Mesendoderm (in vitro differentiated cells): ENCODE results near the gene KDSR.

Experiments
- DNase-seq: peaks from one replicate; pipeline ENCODE4 v3.0.0; 2013
- H2AK5ac ChIP-seq: 2 replicates; pipeline ENCODE4 v1.6.1; 2013; ENCODE audit warnings: low read length, inconsistent platforms
- H2BK120ac ChIP-seq: 2 replicates; pipeline ENCODE4 v1.6.1; 2013; ENCODE audit warnings: low read depth, mild to moderate bottlenecking, low read length, moderate library complexity, mixed read lengths
- H2BK15ac ChIP-seq: replicated peaks from 2 replicates; pipeline ENCODE4 v1.6.1; 2013; ENCODE audit warnings: low read depth, mild to moderate bottlenecking, moderate library complexity
- H2BK5ac ChIP-seq: 2 replicates; pipeline ENCODE4 v1.6.1; 2013; ENCODE audit warnings: low read length, inconsistent platforms
- H3K18ac ChIP-seq: 2 replicates; pipeline ENCODE4 v1.6.1; 2013; ENCODE audit warnings: mild to moderate bottlenecking, low read length, mixed read lengths
- H3K23ac ChIP-seq: one replicate; pipeline ENCODE4 v1.6.1; 2013; ENCODE audit warnings: low read length
- H3K27ac ChIP-seq: 2 replicates; pipeline ENCODE4 v1.5.1; 2013; ENCODE audit warnings: low read depth, mild to moderate bottlenecking, inconsistent platforms, low read length, moderate library complexity
- H3K27me3 ChIP-seq: 2 replicates; pipeline ENCODE4 v1.6.1; 2013; ENCODE audit warnings: low read length, control low read depth, mild to moderate bottlenecking, inconsistent platforms; ENCODE audit not compliant: insufficient read depth, poor library complexity
- H3K36me3 ChIP-seq: 2 replicates; pipeline ENCODE4 v1.6.1; 2013; ENCODE audit warnings: low read length, inconsistent platforms; ENCODE audit not compliant: control insufficient read depth, insufficient read depth
- H3K4ac ChIP-seq: one replicate; pipeline ENCODE4 v1.6.1; 2013; ENCODE audit warnings: low read depth, mild to moderate bottlenecking, low read length, moderate library complexity
- H3K4me1 ChIP-seq: 2 replicates; pipeline ENCODE4 v1.6.1; 2013; ENCODE audit warnings: low read depth, low read length, inconsistent platforms; ENCODE audit not compliant: control insufficient read depth
- H3K4me2 ChIP-seq: 2 replicates; pipeline ENCODE4 v1.6.1; 2013; ENCODE audit warnings: low read length
- H3K4me3 ChIP-seq: 2 replicates; pipeline ENCODE4 v1.5.1; 2013; ENCODE audit warnings: mild to moderate bottlenecking, low read length
- H3K56ac ChIP-seq: one replicate; pipeline ENCODE4 v1.6.1; 2013; ENCODE audit warnings: low read length
- H3K79me1 ChIP-seq: 2 replicates; pipeline ENCODE4 v1.6.1; 2013; ENCODE audit warnings: low read length, inconsistent platforms
- H3K79me2 ChIP-seq: 2 replicates; pipeline ENCODE4 v1.6.1; 2013; ENCODE audit warnings: mild to moderate bottlenecking, low read length; ENCODE audit not compliant: control insufficient read depth, insufficient read depth
- H3K9ac ChIP-seq: 2 replicates; pipeline ENCODE4 v1.6.1; 2013; ENCODE audit warnings: low read length, inconsistent platforms
- H4K5ac ChIP-seq: one replicate; pipeline ENCODE4 v1.6.1; 2013; ENCODE audit warnings: low read length
- H4K8ac ChIP-seq: one replicate; pipeline ENCODE4 v1.6.1; 2013; ENCODE audit warnings: low read depth, mild to moderate bottlenecking, control low read depth, low read length, moderate library complexity
- WGBS: extraction: QIAGEN DNeasy Blood & Tissue Kit; methylation state at CpG from one replicate; pipeline ENCODE4 v1.1.7; 2013; ENCODE audit warnings: low lambda C conversion rate, missing lambda C conversion rate; ENCODE audit not compliant: insufficient coverage; ENCODE audit errors: extremely low coverage; 5-methylcytosine and 5-hydroxymethylcytosine counted together

Gene KDSR

DNA sequence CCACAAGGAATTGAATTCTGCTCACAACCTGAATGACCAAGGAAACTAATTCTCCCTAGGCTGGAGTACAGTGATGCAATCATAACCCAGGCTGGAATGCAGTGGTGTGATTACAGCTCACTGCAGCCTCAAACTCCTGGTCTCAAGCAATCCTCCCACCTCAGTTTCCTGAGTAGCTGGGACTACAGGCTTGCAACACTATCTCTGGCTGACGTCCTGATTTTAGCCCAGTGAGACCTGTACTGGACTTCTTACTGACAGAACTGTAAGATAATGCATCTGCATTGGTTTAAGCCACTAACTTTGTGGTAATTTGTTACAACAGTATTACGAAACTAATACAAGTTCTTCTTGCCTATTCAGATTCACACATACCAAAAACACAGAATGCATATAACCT lies 9.5 kb upstream of the KDSR start:
- no peak for DNase-seq
- H2BK5ac ChIP-seq, result no peak overlapping the region
- H3K18ac ChIP-seq, result no peak overlapping the region
- H3K56ac ChIP-seq, result no peak overlapping the region
- H3K27me3 ChIP-seq, result no peaks in the 10 kb centered on the region
- no peak overlapping the region for H4K8ac ChIP-seq
- no peak overlapping the region for H3K9ac ChIP-seq
- no CpG with 5 or more reads among the region's 2 CpGs for WGBS
- H3K4me1 ChIP-seq, result no peaks in the 10 kb centered on the region
- H3K4me2 ChIP-seq, result no peak overlapping the region
- H3K27ac ChIP-seq, result no peak overlapping the region
- no peak overlapping the region for H4K5ac ChIP-seq
- H3K4ac ChIP-seq, result no peak overlapping the region
- no peak overlapping the region for H3K23ac ChIP-seq
- H3K36me3 ChIP-seq, result no peaks in the 10 kb centered on the region
- no peaks in the 10 kb centered on the region for H3K79me1 ChIP-seq
- no peak overlapping the region for H3K4me3 ChIP-seq
- no peak overlapping the region for H2BK120ac ChIP-seq
- H2BK15ac ChIP-seq, result no peak overlapping the region
- H2AK5ac ChIP-seq, result no peak overlapping the region
- no peaks in the 10 kb centered on the region for H3K79me2 ChIP-seq

DNA sequence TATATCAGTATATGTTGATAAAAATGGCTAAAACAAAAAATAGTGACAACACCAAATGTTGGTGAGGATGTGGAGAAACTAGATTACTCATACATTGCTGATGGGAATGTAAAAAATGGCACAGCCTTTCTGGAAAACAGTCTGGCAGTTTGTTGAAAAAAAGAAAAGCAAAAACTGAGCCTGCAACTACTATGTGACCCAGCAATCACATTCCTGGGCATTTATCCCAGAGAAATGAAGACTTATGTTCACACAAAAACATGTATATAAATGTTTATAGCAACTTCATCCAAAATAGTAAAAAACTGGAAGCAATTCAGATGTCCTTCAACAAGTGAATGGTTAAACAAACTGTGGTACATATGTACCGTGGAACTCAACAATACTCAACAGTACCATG lies 7.5 kb upstream of the KDSR start:
- no CpG with 5 or more reads among the region's 1 CpG for WGBS
- H3K27me3 ChIP-seq, result no peaks in the 10 kb centered on the region
- H2BK120ac ChIP-seq, result no peak overlapping the region
- no peak overlapping the region for H2AK5ac ChIP-seq
- H3K36me3 ChIP-seq, result no peaks in the 10 kb centered on the region
- H3K4ac ChIP-seq, result no peak overlapping the region
- no peak overlapping the region for H3K23ac ChIP-seq
- no peaks in the 10 kb centered on the region for H3K79me1 ChIP-seq
- no peak for DNase-seq
- H2BK5ac ChIP-seq, result no peak overlapping the region
- H4K8ac ChIP-seq, result no peak overlapping the region
- H3K4me3 ChIP-seq, result no peak overlapping the region
- H4K5ac ChIP-seq, result no peak overlapping the region
- H2BK15ac ChIP-seq, result no peak overlapping the region
- no peak overlapping the region for H3K56ac ChIP-seq
- H3K4me2 ChIP-seq, result no peak overlapping the region
- no peak overlapping the region for H3K9ac ChIP-seq
- no peak overlapping the region for H3K27ac ChIP-seq
- H3K18ac ChIP-seq, result no peak overlapping the region
- H3K4me1 ChIP-seq, result no peaks in the 10 kb centered on the region
- H3K79me2 ChIP-seq, result no peaks in the 10 kb centered on the region

- no peak overlapping the region for H4K5ac ChIP-seq
- H4K8ac ChIP-seq, result no peak overlapping the region
- H3K56ac ChIP-seq, result no peak overlapping the region
- no peak overlapping the region for H3K4me3 ChIP-seq
- H3K36me3 ChIP-seq, result no peaks in the 10 kb centered on the region
- H3K79me1 ChIP-seq, result no peaks in the 10 kb centered on the region
- H3K23ac ChIP-seq, result no peak overlapping the region
- no CpG with 5 or more reads among the region's 1 CpG for WGBS
- no peak overlapping the region for H3K9ac ChIP-seq
- H3K4me1 ChIP-seq, result no peaks in the 10 kb centered on the region
- no peak overlapping the region for H2BK15ac ChIP-seq
- no peak overlapping the region for H2BK5ac ChIP-seq
- no peak for DNase-seq
- H3K18ac ChIP-seq, result no peak overlapping the region
- H3K27ac ChIP-seq, result no peak overlapping the region
- no peak overlapping the region for H2AK5ac ChIP-seq
- no peaks in the 10 kb centered on the region for H3K79me2 ChIP-seq
- H3K4ac ChIP-seq, result no peak overlapping the region
- no peaks in the 10 kb centered on the region for H3K27me3 ChIP-seq
- H3K4me2 ChIP-seq, result no peak overlapping the region
- H2BK120ac ChIP-seq, result no peak overlapping the region
Observed at GRCh38 chr18:63373161-63373560, 6.2 kb upstream of the KDSR start.

GRCh38 chr18:63368611-63369010 lies 1.6 kb upstream of the KDSR start:
- Histone ChIP-seq H3K4me1 (no peaks in the 10 kb centered on the region), H3K79me2 (peaks cover 10% of the 10 kb centered on the region), H3K4me2 (no peak overlapping the region), H3K9ac (no peak overlapping the region), H3K4me3 (no peak overlapping the region), H4K8ac (no peak overlapping the region), H2BK5ac (no peak overlapping the region), H2BK120ac (no peak overlapping the region), H3K56ac (no peak overlapping the region), H2AK5ac (no peak overlapping the region), H3K79me1 (peaks cover 3% of the 10 kb centered on the region), H3K27me3 (no peaks in the 10 kb centered on the region), H2BK15ac (no peak overlapping the region), H3K36me3 (no peaks in the 10 kb centered on the region), H4K5ac (no peak overlapping the region), H3K23ac (no peak overlapping the region), H3K18ac (no peak overlapping the region), H3K4ac (no peak overlapping the region), H3K27ac (no peak overlapping the region)
- no peak for DNase-seq
- 100% methylated on average over 1 of the region's 4 CpGs for WGBS

- peak; percentile 89 for DNase-seq
- no peak overlapping the region for H3K4ac ChIP-seq
Observed at GRCh38 chr18:63366213-63367052, 573 bp downstream of the KDSR start.

GRCh38 chr18:63365876-63366212 lies 1.2 kb downstream of the KDSR start:
- no peak overlapping the region for H2BK120ac ChIP-seq
- H3K4me2 ChIP-seq, result peak overlapping the region; percentile 21
- H4K8ac ChIP-seq, result no peak overlapping the region
- no peak overlapping the region for H3K4ac ChIP-seq
- H2BK5ac ChIP-seq, result no peak overlapping the region
- peaks cover 2% of the 10 kb centered on the region for H3K36me3 ChIP-seq
- no peak overlapping the region for H4K5ac ChIP-seq
- H3K27me3 ChIP-seq, result no peaks in the 10 kb centered on the region
- no peaks in the 10 kb centered on the region for H3K4me1 ChIP-seq
- H3K79me1 ChIP-seq, result peaks cover 3% of the 10 kb centered on the region
- DNase-seq, result no peak
- H3K4me3 ChIP-seq, result peak overlapping the region; percentile 25
- H2BK15ac ChIP-seq, result no peak overlapping the region
- H3K79me2 ChIP-seq, result peaks cover 10% of the 10 kb centered on the region
- no peak overlapping the region for H3K23ac ChIP-seq
- H3K27ac ChIP-seq, result no peak overlapping the region
- peak overlapping the region; percentile 79 for H3K9ac ChIP-seq
- no peak overlapping the region for H3K18ac ChIP-seq
- H3K56ac ChIP-seq, result peak overlapping the region; percentile 68
- no peak overlapping the region for H2AK5ac ChIP-seq
- WGBS, result no CpG with 5 or more reads among the region's 12 CpGs

More at GRCh38 chr18:63366213-63367052, 573 bp downstream of the KDSR start:
- no peaks in the 10 kb centered on the region for H3K27me3 ChIP-seq
- peaks cover 10% of the 10 kb centered on the region for H3K79me2 ChIP-seq
- H3K4me1 ChIP-seq, result no peaks in the 10 kb centered on the region
- H2BK15ac ChIP-seq, result no peak overlapping the region
- H3K27ac ChIP-seq, result peak overlapping the region; percentile 54
- peaks cover 3% of the 10 kb centered on the region for H3K79me1 ChIP-seq
- peak overlapping the region; percentile 52 for H2BK5ac ChIP-seq
- peak overlapping the region; percentile 28 for H3K18ac ChIP-seq
- peak overlapping the region; percentile 21 for H3K4me2 ChIP-seq
- no peak overlapping the region for H4K5ac ChIP-seq
- H2AK5ac ChIP-seq, result no peak overlapping the region
- peak overlapping the region; percentile 68 for H3K56ac ChIP-seq
- peak overlapping the region; percentile 25 for H3K4me3 ChIP-seq
- peak overlapping the region; percentile 48 for H3K23ac ChIP-seq
- H3K36me3 ChIP-seq, result peaks cover 2% of the 10 kb centered on the region
- peak overlapping the region; percentile 2 for H2BK120ac ChIP-seq
- no CpG with 5 or more reads among the region's 65 CpGs for WGBS
- H4K8ac ChIP-seq, result no peak overlapping the region
- peak overlapping the region; percentile 79 for H3K9ac ChIP-seq
